Astrocyte (in vitro differentiated cells and primary cell): ENCODE results near the gene RPRD1B.

Experiments
- EZH2 ChIP-seq: IDR thresholded peaks from 2 replicates; pipeline ENCODE4 v1.6.1; 2012; ENCODE audit warnings: mild to moderate bottlenecking, low read length, inconsistent platforms; ENCODE audit not compliant: insufficient read depth
- TF ChIP-seq, protein P1 (sequence below): IDR thresholded peaks from 2 replicates; pipeline ENCODE4 v1.5.1; 2011; ENCODE audit warnings: low read depth, mild to moderate bottlenecking, inconsistent platforms, low read length, moderate library complexity; ENCODE audit not compliant: insufficient read depth

- TF ChIP-seq, protein P1, sequence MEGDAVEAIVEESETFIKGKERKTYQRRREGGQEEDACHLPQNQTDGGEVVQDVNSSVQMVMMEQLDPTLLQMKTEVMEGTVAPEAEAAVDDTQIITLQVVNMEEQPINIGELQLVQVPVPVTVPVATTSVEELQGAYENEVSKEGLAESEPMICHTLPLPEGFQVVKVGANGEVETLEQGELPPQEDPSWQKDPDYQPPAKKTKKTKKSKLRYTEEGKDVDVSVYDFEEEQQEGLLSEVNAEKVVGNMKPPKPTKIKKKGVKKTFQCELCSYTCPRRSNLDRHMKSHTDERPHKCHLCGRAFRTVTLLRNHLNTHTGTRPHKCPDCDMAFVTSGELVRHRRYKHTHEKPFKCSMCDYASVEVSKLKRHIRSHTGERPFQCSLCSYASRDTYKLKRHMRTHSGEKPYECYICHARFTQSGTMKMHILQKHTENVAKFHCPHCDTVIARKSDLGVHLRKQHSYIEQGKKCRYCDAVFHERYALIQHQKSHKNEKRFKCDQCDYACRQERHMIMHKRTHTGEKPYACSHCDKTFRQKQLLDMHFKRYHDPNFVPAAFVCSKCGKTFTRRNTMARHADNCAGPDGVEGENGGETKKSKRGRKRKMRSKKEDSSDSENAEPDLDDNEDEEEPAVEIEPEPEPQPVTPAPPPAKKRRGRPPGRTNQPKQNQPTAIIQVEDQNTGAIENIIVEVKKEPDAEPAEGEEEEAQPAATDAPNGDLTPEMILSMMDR: no peak
- TF ChIP-seq EZH2: no peak
Measured at GRCh38 chr20:38094373-38094891, 60.9 kb downstream of the RPRD1B start.
